ENCODE measurements around the gene RPLP2.

The RPLP2 gene

GRCh38 chr11:808427-809286 lies 1.1 kb upstream of the RPLP2 start:
- DNase-seq = no peak

DNA sequence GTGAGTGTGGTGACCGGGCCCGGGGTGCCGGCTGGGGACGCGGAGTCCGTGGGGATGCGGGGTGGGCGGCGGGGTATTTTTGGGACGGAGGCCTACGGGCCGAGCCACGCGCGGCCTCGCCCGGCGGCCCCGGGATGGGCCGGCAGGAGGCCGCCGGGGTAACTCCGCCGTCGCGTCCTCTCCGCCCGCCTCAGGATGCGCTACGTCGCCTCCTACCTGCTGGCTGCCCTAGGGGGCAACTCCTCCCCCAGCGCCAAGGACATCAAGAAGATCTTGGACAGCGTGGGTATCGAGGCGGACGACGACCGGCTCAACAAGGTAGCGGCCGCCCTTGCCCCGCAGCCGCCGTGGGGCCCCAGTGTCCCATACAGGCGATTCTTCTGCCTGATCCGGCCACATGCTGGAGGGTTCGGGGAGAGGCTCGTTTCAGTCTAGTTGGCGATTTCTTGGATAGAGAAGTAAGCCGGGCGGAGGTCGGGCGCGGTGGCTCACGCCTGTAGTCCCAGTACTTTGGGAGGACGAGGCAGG lies 337 bp downstream of the RPLP2 start:
- no peak for DNase-seq

DNA sequence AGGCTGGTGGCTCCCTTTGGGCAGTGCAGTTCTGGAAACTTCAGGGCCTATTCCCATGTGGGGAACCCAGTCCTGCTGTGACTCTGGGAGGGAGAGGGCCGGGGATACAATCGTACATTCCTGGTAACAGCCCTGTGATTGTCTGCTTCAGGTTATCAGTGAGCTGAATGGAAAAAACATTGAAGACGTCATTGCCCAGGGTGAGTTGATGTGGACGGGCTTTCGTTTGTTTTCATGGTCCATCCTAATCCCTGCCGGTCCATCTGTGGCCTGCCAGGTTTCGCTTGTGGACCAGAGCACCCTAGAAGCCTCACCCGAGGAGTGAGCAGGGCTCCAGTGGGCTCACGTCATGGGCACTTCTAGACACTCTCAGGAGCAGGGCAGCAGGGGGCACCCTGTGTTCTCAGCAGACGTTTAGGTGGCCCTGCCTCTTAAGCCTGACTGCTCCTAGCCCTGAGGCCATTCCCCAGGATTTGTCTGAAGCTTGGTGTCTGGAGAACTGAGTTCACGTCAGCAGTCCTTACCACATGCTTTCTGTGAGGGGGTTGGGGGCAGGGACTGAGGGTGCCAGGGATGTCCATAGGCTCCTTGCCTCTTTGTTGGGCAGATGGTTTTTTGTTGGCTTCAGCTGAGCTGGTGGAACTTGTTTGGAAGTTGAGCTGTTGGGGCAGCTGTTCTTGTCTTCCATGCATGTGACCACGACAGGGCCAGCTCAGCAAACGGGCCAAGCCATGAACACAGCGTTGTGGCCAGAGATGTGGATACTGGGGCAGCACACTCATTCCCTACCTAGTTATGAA lies 1.9 kb downstream of the RPLP2 start:
- DNase-seq = no peak

DNA sequence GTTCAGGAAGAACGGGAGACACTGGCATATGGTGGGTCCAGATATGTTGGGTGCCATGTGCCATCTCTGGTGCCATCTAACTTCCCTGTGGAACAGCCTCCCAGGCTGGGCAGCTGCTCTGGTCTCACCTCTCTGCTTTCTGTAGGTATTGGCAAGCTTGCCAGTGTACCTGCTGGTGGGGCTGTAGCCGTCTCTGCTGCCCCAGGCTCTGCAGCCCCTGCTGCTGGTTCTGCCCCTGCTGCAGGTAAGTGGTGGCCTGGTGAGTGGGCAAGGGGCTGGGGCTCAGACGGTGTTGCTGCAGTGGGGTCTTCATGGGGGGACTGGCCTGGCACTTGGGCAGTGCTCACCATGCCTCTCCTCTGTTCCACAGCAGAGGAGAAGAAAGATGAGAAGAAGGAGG lies 2.6 kb downstream of the RPLP2 start:
- no peak for DNase-seq

DNA sequence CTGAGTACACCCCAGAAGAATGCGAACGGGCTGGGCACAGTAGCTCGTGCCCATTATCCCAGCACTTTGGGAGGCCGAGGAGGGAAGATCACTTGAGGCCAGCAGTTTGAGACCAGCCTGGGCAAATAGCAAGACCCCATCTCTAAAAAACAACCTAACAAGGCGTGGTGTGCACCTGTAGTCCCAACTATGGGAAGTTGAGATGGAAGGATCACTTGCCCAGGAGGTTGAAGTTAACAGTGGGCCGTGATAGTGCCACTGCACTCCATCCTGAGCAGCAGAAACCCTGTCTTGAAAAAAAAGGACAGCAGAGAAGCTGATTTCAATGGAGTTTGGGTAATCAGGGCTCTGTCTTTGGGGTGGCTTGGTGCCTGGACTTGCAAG lies 3.3 kb downstream of the RPLP2 start:
- no peak for DNase-seq

- DNase-seq = no peak
Observed at GRCh38 chr11:813456-814096, 3.8 kb downstream of the RPLP2 start.

DNA sequence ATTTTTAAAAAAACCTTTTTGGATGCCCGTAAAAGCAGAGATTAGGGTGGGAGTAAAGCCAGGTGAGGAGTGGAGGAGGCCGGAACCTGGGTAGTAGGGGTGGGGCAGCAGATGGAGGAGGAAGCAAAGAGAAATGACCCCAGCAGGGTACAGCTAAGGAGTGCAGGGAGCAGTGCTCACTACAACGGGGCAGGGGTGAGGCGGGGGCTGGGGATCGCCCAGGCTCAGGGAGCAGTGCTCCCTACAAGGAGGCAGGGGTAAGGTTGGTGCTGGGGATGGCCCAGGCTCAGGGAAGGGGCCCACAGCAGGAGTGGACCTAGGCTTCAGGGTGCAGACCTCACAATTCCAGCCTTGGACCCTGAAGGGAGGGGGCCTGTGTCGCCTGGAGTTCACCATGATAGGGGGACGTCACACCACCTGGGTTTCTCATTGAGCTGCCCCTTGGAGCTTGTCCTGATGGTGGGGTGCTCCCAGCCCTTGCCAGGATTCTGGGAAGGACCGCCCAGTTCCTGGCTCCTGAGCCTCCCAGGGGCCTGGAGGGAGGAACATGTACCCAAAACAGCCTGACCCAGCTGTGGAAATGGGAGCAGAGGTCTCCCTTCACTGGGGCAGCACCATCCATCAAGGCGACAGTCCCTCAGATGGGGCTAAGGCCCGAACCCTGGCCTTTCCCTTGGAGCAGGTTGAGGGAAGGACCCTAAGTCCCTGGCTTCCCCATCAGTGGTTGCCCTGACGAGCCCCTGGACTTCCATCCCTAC lies 6.1 kb downstream of the RPLP2 start:
- no peak for DNase-seq

- DNase-seq = no peak
Observed at GRCh38 chr11:816433-816779, 6.6 kb downstream of the RPLP2 start.

- DNase-seq = no peak
Observed at GRCh38 chr11:818396-819128, 8.8 kb downstream of the RPLP2 start, which contains the start of gene PNPLA2. Gene PNPLA2, plus strand, starts transcription at chr11:818914. Its CDS starts 805 bp downstream, at chr11:819719.

- peak; percentile 74 to 98 for DNase-seq
Observed at GRCh38 chr11:819129-819931, 9.6 kb downstream of the RPLP2 start.

GRCh38 chr11:819943-820649 lies 10.3 kb downstream of the RPLP2 start:
- DNase-seq = peak; percentile 80 to 93

DNA sequence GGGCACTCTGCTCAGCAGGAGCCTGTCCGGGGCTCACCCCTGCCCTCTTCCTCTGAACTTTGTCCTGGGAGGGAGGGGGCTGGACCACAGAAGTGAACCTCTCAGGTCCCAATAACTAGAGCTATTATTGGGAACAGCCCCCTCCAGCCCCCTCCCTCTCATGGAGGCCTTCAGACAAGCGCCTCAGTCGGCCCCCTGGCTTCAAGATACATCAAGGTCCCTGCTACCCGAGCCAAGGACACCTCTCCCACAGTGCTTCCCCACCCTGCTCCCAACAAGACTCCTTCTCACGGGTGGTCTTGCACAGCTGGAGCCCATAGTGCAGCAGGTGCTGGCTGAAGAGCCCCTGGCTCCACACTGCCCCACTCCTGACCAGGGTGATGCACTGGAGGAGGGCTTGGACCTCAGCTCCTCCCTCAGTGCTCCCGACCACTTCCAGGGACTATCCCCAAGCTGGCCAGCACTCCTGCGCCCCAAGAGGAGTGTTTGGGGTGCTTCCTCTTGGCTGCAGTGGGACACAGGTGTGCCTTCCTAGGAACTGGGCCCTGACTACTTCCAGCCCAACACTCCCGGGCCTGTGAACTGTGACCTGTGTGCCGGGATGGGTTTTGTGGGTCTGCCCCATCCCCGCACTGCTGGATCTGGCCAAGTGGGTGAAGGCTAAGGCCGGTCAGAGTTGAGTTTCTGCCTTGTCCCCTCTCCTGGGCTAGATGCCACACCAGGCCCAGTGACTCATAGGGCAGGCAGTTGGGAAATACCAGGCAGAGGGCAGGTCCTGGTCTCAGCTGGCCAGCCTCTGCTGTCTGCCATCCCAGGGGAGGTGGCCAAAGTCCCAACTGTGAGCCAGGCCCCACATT lies 11.1 kb downstream of the RPLP2 start:
- no peak for DNase-seq

- no peak for DNase-seq
Observed at GRCh38 chr11:821512-822371, 12.0 kb downstream of the RPLP2 start.

- no peak for DNase-seq
Observed at GRCh38 chr11:823441-824291, 13.9 kb downstream of the RPLP2 start.

DNA sequence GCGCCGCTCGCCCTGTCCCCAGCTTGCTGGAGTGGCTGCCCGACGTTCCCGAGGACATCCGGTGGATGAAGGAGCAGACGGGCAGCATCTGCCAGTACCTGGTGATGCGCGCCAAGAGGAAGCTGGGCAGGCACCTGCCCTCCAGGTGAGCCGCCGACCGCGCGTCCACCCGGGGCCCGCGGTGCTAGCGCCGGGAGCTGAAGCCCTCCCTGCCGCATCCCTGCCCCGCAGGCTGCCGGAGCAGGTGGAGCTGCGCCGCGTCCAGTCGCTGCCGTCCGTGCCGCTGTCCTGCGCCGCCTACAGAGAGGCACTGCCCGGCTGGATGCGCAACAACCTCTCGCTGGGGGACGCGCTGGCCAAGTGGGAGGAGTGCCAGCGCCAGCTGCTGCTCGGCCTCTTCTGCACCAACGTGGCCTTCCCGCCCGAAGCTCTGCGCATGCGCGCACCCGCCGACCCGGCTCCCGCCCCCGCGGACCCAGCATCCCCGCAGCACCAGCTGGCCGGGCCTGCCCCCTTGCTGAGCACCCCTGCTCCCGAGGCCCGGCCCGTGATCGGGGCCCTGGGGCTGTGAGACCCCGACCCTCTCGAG lies 14.6 kb downstream of the RPLP2 start:
- peak; percentile 40 to 87 for DNase-seq

DNA sequence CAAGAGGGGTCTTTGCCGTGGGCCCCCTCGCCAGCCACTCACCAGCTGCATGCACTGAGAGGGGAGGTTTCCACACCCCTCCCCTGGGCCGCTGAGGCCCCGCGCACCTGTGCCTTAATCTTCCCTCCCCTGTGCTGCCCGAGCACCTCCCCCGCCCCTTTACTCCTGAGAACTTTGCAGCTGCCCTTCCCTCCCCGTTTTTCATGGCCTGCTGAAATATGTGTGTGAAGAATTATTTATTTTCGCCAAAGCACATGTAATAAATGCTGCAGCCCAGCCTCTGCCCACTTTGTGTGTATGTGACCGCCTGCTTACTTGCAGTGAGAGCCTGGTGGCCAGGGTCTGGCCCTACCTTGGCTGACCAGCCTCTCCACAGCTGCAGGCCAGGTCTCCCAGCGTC lies 15.2 kb downstream of the RPLP2 start:
- peak in 1 of 2 experiments; percentile 69 for DNase-seq

Measured in NCI-H526 (cell line).